ENCODE data around the gene CLEC18B. TPM values are rescaled to one million over a fixed set of nuclear protein-coding genes. Genes with fewer than 3 reads are reported as not detected.
"Not testable (repeated sequence)": the region's sequence is repeated elsewhere in the genome, so short reads cannot be mapped to it uniquely, and the experiment has no call there.

Gene CLEC18B
- total and polyA plus RNA-seq, 4 donors, result 1.3 to 6.9 (median 4.5) TPM

DNA sequence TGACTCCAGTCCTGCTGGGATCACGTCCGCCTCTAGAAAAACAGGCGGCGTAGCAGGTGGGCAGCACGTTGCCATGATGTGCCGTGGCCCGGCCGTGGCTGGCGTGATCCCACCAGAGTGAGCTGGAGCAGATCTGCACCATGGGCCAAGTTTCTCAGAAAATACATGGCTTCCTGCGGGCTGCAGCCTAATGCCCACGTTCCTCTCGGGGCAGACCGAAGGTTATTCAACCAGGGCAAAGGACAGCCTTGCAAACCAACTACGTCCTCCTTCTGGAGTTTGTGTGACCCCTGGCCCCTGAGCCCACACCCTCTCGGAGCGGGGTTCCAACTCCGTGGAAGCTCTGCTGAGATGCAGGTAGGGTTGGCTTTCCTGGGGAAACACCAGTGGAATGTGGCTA, 808 bp upstream of the CLEC18B start:
- H3K4me3 ChIP-seq (ENCODE audit: low read depth, low read length); H3K36me3 ChIP-seq (ENCODE audit: control insufficient read depth, insufficient read depth, low read length); H3K4me1 ChIP-seq (ENCODE audit: control insufficient read depth, insufficient read depth, low read length); DNase-seq (ENCODE audit: low read depth in 4 of 6, low spot score in 6 of 6); H3K9me3 ChIP-seq (ENCODE audit: control insufficient read depth, insufficient read depth, low read length); H3K27me3 ChIP-seq (ENCODE audit: control insufficient read depth, insufficient read depth, low read length); H3K27ac ChIP-seq (ENCODE audit: low read depth, low read length): not testable (repeated sequence)
- no CpG with 5 or more reads among the region's 17 CpGs for WGBS (ENCODE audit: insufficient coverage)

DNA sequence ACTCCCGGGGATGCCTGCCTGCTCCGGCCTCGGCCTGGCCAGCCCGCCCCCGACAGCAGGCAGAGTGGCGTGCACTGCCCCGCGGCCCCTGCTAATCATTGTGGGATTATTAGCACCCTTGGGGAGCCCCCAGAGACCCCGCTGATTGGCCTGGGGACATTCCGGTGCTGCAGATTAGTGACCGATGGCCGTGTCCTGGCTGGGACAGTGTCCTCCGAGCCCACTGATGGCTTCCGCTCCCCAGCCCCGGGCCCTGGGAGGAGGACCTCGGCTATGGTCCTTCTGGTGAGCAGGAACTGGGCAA, 156 bp upstream of the CLEC18B start:
- H3K4me3 ChIP-seq (ENCODE audit: low read depth, low read length); H3K9me3 ChIP-seq (ENCODE audit: control insufficient read depth, insufficient read depth, low read length); H3K4me1 ChIP-seq (ENCODE audit: control insufficient read depth, insufficient read depth, low read length); H3K36me3 ChIP-seq (ENCODE audit: control insufficient read depth, insufficient read depth, low read length); DNase-seq (ENCODE audit: low read depth in 4 of 6, low spot score in 6 of 6); H3K27ac ChIP-seq (ENCODE audit: low read depth, low read length); H3K27me3 ChIP-seq (ENCODE audit: control insufficient read depth, insufficient read depth, low read length): not testable (repeated sequence)
- no CpG with 5 or more reads among the region's 16 CpGs for WGBS (ENCODE audit: insufficient coverage)

DNA sequence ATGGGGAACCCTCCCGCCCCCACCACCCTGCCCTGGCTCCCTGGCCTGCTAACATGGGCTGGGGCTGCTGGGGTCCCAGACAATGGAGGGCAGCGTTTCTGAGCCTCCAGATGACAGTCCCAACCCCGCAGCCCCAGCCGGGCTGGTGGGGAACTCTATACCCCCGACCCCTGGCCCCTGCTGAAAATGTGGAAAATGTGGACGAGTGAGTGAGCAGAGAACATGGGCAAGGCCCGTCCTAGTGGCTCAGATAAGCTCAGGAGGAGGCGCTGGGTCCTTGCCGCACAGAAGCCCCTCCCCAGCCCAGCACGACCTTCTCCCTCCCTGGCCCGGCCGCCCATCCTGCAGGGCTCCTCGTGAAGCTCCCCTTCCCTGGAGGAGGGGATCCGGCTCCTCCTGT, 1.5 kb downstream of the CLEC18B start:
- not testable (repeated sequence) for H3K36me3 ChIP-seq (ENCODE audit: control insufficient read depth, insufficient read depth, low read length); H3K4me3 ChIP-seq (ENCODE audit: low read depth, low read length); H3K9me3 ChIP-seq (ENCODE audit: control insufficient read depth, insufficient read depth, low read length); H3K4me1 ChIP-seq (ENCODE audit: control insufficient read depth, insufficient read depth, low read length); H3K27me3 ChIP-seq (ENCODE audit: control insufficient read depth, insufficient read depth, low read length); H3K27ac ChIP-seq (ENCODE audit: low read depth, low read length); DNase-seq (ENCODE audit: low read depth in 4 of 6, low spot score in 6 of 6)
- WGBS (ENCODE audit: insufficient coverage), result no CpG with 5 or more reads among the region's 14 CpGs

DNA sequence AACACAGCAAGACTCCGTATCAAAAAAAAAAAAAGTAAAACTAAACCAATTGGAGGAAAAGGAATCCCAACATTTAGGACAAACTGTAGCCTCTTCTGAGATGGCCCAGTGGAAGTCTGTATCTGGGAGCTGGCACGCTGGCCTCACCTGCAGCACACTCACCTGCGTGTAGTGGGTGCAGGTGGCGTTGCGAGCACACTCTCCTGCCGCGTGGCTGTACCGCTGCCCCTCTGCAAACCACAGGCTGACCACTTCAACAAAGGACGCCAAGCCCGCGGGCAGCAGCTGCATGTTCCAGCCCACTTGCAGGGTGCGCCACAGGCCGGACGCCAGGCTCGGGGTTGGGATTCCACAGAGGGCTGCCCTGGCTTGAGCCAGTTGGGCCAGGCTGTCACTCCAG, 3.4 kb downstream of the CLEC18B start:
- no CpG with 5 or more reads among the region's 15 CpGs for WGBS (ENCODE audit: insufficient coverage)
- H3K36me3 ChIP-seq (ENCODE audit: control insufficient read depth, insufficient read depth, low read length); H3K4me3 ChIP-seq (ENCODE audit: low read depth, low read length); H3K9me3 ChIP-seq (ENCODE audit: control insufficient read depth, insufficient read depth, low read length); H3K4me1 ChIP-seq (ENCODE audit: control insufficient read depth, insufficient read depth, low read length); DNase-seq (ENCODE audit: low read depth in 4 of 6, low spot score in 6 of 6); H3K27me3 ChIP-seq (ENCODE audit: control insufficient read depth, insufficient read depth, low read length); H3K27ac ChIP-seq (ENCODE audit: low read depth, low read length): not testable (repeated sequence)

DNA sequence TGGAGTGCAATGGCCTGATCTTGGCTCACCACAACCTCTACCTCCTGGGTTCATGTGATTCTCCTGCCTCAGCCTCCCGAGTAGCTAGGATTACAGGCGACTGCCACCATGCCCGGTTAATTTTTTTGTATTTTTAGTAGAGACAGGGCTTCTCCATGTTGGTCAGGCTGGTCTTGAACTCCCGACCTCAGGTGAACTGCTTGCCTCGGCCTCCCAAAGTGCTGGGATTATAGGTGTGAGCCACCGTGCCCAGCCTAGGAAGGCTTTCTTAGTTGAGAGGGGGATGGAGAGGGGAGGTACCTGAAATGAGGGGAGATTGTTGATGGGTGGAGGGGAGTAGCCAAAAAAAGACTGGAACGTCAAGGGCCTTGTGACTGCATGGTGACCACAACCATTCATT, 7.4 kb downstream of the CLEC18B start:
- H3K9me3 ChIP-seq (ENCODE audit: control insufficient read depth, insufficient read depth, low read length); DNase-seq (ENCODE audit: low read depth in 4 of 6, low spot score in 6 of 6); H3K36me3 ChIP-seq (ENCODE audit: control insufficient read depth, insufficient read depth, low read length); H3K27ac ChIP-seq (ENCODE audit: low read depth, low read length); H3K27me3 ChIP-seq (ENCODE audit: control insufficient read depth, insufficient read depth, low read length); H3K4me3 ChIP-seq (ENCODE audit: low read depth, low read length); H3K4me1 ChIP-seq (ENCODE audit: control insufficient read depth, insufficient read depth, low read length): not testable (repeated sequence)
- WGBS (ENCODE audit: insufficient coverage), result 96% methylated on average over 5 of the region's 7 CpGs

DNA sequence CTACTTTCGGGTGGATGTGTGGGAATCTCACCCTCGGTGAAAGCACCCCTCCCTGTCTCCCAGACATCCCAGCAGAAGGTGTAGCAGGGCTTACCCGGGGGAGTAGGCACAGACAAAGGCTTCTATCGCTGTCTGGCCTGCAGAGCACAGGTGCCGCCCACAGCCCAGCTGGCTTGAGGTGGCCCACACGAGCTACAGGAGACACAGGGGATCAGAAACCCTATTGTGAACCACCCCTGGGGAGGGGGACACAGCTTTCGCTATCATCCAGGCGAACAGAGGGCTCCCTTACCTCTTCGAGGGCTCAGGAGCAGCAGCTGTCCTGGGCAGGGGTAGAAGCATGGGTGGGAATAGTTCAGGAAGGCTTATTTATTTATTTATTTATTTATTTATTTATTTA, 7.8 kb downstream of the CLEC18B start:
- H3K4me1 ChIP-seq (ENCODE audit: control insufficient read depth, insufficient read depth, low read length); DNase-seq (ENCODE audit: low read depth in 4 of 6, low spot score in 6 of 6); H3K9me3 ChIP-seq (ENCODE audit: control insufficient read depth, insufficient read depth, low read length); H3K27me3 ChIP-seq (ENCODE audit: control insufficient read depth, insufficient read depth, low read length); H3K27ac ChIP-seq (ENCODE audit: low read depth, low read length); H3K4me3 ChIP-seq (ENCODE audit: low read depth, low read length); H3K36me3 ChIP-seq (ENCODE audit: control insufficient read depth, insufficient read depth, low read length): not testable (repeated sequence)
- no CpG with 5 or more reads among the region's 9 CpGs for WGBS (ENCODE audit: insufficient coverage)

DNA sequence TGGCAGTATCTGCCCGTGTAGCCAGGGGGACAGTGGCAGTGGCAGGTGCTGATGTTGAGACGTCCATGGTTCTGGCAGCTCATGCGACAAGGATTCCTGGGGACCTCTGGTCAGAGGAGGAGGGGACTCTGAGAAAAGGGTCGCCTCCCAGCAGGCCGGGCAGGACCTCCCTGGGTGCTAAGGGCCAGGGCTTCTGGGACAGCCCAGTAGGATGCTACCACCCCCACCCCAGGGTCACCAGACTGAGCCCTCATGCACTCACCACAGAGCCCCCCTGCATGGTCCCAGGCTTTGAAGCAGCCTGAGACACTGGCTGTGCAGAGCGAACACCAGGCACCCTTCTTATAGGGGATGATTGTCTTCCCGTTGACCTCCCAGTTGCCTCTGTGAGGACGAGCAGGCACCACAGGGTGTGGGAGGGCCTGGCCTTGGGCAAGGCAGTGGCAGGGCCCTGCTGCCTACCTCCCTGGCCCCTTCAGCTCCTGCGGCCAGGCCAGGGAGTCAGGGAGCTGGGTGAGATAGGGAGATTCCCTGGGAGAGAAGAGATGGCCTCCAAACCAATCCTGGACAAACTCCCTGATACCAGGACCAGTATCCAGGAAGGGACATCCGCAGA, 8.4 kb downstream of the CLEC18B start:
- H3K4me3 ChIP-seq (ENCODE audit: low read depth, low read length); H3K4me1 ChIP-seq (ENCODE audit: control insufficient read depth, insufficient read depth, low read length); DNase-seq (ENCODE audit: low read depth in 4 of 6, low spot score in 6 of 6); H3K27me3 ChIP-seq (ENCODE audit: control insufficient read depth, insufficient read depth, low read length); H3K27ac ChIP-seq (ENCODE audit: low read depth, low read length); H3K9me3 ChIP-seq (ENCODE audit: control insufficient read depth, insufficient read depth, low read length); H3K36me3 ChIP-seq (ENCODE audit: control insufficient read depth, insufficient read depth, low read length): not testable (repeated sequence)
- 81% methylated on average over 3 of the region's 10 CpGs for WGBS (ENCODE audit: insufficient coverage)

DNA sequence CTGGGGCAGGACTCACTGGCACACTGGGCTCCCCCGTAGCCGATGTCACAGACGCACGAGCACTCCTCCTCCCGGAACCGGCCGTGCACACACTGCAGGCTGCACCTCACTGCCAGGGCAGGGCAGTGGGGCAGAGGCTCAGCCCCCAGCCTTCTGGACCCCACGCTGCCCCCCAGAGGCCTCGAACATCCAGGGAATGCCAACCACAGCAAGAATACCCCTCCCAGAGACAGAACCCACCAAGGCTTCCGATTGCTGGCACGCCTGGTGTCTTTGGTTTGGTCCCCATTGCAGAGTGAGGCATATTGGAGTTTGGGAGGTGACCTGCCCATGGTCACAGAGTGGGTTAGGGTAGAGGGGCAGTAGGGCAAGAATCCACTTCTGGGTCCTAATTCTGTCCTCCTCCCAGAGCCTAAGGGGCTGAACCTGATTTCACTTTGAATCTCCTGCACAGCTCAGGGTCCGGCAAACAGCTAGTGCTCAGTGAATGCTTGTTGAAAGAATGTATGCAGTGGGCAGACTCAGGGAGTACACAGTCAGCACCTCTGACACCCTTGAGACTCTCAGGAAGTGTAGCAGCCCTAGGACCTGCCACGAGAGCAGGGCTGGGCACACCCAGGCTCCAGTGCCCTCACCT, 9.0 kb downstream of the CLEC18B start:
- H3K36me3 ChIP-seq (ENCODE audit: control insufficient read depth, insufficient read depth, low read length); H3K9me3 ChIP-seq (ENCODE audit: control insufficient read depth, insufficient read depth, low read length); H3K4me3 ChIP-seq (ENCODE audit: low read depth, low read length); H3K4me1 ChIP-seq (ENCODE audit: control insufficient read depth, insufficient read depth, low read length); H3K27me3 ChIP-seq (ENCODE audit: control insufficient read depth, insufficient read depth, low read length); H3K27ac ChIP-seq (ENCODE audit: low read depth, low read length); DNase-seq (ENCODE audit: low read depth in 4 of 6, low spot score in 6 of 6): not testable (repeated sequence)
- WGBS (ENCODE audit: insufficient coverage), result no CpG with 5 or more reads among the region's 13 CpGs

DNA sequence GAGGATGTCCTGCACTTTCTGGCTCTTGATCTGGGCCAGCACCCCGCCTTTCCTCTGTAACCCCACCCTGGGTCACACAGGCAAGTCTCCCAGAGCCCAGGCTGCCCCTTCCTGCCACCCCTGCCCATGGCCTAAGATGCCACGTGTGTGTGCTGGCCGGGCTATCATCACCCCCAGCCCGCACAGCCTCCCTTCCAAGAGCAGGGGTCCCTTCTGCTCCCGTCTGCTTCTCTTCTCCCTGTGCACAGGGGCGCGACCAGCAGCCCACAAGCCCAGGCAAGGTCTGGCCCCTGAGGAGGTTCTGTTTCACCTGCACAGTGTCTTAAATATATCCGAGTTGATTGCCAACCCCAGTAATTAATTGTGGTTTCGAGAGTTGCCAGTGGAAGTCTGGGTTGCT, 10.3 kb downstream of the CLEC18B start:
- H3K27ac ChIP-seq (ENCODE audit: low read depth, low read length); H3K4me1 ChIP-seq (ENCODE audit: control insufficient read depth, insufficient read depth, low read length); DNase-seq (ENCODE audit: low read depth in 4 of 6, low spot score in 6 of 6); H3K36me3 ChIP-seq (ENCODE audit: control insufficient read depth, insufficient read depth, low read length); H3K9me3 ChIP-seq (ENCODE audit: control insufficient read depth, insufficient read depth, low read length); H3K27me3 ChIP-seq (ENCODE audit: control insufficient read depth, insufficient read depth, low read length); H3K4me3 ChIP-seq (ENCODE audit: low read depth, low read length): not testable (repeated sequence)
- 100% methylated on average over 1 of the region's 9 CpGs for WGBS (ENCODE audit: insufficient coverage)

DNA sequence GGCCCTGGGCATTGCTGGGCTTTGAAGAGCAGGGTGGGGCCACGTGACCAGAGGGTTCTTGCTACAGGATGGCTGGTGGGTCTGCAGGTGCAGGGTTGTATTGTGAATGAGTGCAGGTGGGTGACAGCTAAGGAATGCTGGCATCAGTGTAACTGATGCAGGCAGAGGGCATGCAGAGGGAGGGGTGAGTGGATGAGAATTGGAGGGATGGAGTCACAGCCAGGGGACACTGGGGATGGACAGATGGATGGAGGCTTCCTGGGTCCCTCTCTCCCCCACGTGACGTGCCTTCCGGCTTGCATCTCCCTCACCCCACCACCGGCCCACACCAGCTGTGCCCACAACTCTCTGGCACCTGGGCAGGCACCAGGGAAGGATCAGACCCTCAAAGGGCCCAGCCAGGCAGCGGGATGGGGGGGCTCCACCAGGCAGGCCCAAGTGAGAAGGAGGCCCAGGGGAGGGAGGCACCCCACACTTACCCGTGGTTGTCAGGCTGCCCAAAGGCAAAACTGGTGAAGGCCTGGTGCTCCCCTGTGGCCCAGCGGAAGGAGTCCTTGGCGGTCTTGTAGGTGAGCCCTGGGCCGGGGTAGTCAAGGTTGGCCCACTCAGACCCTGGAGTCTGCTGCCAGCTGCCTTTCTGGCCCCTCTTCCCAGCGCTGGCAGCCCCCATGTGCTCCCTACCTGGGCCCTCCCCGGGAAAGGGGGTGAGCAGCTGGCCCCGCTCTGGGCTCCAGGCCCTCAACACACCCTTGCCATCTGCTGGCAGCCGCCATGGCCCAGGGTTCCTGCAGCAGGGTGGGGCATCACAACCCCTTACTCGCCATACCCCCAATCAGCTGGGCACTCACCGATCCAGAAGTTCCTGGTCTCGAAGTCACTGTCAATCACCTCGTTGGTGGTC, 11.0 kb downstream of the CLEC18B start:
- no CpG with 5 or more reads among the region's 18 CpGs for WGBS (ENCODE audit: insufficient coverage)
- not testable (repeated sequence) for H3K4me1 ChIP-seq (ENCODE audit: control insufficient read depth, insufficient read depth, low read length); H3K4me3 ChIP-seq (ENCODE audit: low read depth, low read length); H3K36me3 ChIP-seq (ENCODE audit: control insufficient read depth, insufficient read depth, low read length); H3K27ac ChIP-seq (ENCODE audit: low read depth, low read length); H3K27me3 ChIP-seq (ENCODE audit: control insufficient read depth, insufficient read depth, low read length); H3K9me3 ChIP-seq (ENCODE audit: control insufficient read depth, insufficient read depth, low read length); DNase-seq (ENCODE audit: low read depth in 4 of 6, low spot score in 6 of 6)
